Mesenteric fat pad (tissue), 1 donor: Measurements from ENCODE around the gene TAF4B. TPM values are rescaled to one million over a fixed set of nuclear protein-coding genes. Genes with fewer than 3 reads are reported as not detected.
"Not testable (repeated sequence)": the region's sequence is repeated elsewhere in the genome, so short reads cannot be mapped to it uniquely, and the experiment has no call there.

Experiments used
- DNase-seq: peaks from one replicate; pipeline ENCODE4 v3.0.0-alpha.2; 2020; ENCODE audit warnings: low spot score
- long read RNA-seq: library from polyadenylated mRNA; unstranded; transcript quantifications from one replicate; pipeline ENCODE4 v2.0.0, GENCODE V29; 2020
- total RNA-seq: library from RNA; stranded (reverse); fragmentation: NEBNext Ultra II Directional; extraction: Animal tissue kit (Norgen Biotek cat#: 25700); gene quantifications from one replicate; pipeline ENCODE4 v1.2.1, GENCODE V29; 2021
- donor health status: DM: yes; HTN: yes; CAD: no.

TAF4B gene, protein sequence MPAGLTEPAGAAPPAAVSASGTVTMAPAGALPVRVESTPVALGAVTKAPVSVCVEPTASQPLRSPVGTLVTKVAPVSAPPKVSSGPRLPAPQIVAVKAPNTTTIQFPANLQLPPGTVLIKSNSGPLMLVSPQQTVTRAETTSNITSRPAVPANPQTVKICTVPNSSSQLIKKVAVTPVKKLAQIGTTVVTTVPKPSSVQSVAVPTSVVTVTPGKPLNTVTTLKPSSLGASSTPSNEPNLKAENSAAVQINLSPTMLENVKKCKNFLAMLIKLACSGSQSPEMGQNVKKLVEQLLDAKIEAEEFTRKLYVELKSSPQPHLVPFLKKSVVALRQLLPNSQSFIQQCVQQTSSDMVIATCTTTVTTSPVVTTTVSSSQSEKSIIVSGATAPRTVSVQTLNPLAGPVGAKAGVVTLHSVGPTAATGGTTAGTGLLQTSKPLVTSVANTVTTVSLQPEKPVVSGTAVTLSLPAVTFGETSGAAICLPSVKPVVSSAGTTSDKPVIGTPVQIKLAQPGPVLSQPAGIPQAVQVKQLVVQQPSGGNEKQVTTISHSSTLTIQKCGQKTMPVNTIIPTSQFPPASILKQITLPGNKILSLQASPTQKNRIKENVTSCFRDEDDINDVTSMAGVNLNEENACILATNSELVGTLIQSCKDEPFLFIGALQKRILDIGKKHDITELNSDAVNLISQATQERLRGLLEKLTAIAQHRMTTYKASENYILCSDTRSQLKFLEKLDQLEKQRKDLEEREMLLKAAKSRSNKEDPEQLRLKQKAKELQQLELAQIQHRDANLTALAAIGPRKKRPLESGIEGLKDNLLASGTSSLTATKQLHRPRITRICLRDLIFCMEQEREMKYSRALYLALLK
- total RNA-seq, result 4.9 TPM
- long read RNA-seq, partial matches to known transcripts, result 1 of 5 reads
- long read RNA-seq, other reads (novel, unspliced or antisense), result 4 of 5 reads

DNA sequence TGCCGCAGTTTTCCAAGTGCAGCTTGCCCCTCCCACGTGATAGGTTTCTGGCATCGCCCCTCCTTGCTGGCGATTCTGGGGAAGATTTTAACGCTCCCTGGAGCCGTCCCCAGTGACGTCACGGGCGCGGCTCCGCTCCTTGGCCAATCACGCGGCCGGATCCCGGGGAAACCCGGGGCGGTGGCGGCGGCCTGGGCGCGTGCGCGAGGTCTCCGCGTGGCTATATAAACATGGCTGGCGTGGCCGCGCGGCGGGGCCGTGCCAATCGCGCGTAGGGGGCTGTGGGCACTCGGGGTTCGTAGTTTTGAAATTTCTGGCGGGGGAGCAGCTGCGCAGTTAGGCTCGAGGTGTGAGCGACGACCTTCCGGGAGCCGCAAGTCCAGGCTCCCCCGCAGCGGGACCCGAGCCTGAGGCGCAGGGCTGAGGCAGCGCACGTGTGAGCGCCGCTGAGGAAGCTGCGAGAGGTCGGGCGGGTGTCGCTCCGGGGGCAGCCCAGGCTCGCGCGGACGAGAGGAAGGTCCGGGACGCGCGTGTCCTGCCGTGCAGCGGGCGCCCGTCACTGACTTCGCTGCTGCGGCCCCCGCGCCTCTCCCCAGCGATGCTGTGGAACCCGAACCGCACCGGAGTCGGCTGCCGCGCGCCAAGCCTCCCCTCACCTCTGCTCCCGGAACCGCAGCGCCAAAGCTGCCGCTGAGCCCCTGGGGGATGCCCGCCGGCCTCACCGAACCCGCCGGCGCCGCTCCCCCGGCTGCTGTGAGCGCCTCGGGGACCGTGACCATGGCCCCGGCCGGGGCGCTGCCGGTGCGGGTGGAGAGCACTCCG, at the start of gene TAF4B:
TSS of gene TAF4B (plus strand) at position 217 of the 822 bp plus-strand sequence. CDS start at position 706, 489 bp downstream.
- peak; percentile 98 for DNase-seq

DNA sequence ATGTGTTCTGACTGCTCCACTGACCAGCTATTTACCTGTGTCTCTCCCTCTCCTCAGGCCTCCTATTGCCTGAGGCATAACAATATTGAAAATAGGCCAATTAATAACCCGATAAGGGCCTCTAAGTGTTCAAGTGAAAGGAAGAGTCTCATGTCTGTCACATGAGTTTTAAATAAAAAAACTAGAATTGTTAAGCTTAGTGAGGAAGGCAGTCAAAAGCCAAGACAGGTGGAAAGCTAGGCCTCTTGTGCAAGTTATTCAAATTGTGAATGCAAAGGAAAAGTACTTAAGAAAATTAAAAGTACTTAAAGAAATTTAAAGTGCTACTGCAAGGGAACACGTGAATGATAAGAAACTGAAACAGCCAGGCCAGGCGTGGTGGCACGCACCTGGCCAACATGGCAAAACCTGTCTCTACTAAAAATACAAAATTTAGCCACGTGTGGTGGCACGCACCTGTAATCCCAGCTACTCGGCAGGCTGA, 44.9 kb upstream of the TAF4B start:
- no peak for DNase-seq

DNA sequence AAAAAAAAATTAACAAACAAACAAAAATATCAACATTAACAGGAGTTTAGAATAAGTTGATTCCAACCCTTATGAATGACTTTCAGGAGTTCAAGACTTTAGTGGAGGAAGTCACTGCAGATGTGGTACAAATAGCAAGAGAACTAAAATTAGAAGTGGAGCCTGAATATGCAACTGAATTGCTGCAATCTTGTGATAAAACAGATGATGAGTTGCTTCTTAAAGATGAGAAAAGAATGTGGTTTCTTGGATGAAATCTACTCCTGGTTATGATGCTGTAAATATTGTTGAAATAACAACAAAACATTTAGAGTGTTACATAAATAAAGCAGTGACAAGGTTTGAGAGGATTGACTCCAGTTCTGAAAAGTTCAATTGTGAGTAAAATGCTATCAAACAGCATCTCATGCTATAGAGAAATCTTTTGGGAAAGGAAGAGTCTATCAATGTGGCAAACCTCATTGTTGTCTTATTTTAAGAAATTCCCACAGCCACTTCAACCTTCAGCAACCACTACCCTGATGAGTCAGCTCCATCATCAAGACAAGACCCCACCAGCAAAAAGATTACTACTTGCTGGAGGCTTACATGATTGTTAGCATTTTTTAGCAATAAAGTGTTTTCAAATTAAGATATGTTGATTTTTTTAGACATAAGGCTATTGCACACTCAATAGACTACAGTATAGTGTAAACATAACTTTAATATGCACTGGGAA, 42.7 kb upstream of the TAF4B start:
- DNase-seq, result no peak

DNA sequence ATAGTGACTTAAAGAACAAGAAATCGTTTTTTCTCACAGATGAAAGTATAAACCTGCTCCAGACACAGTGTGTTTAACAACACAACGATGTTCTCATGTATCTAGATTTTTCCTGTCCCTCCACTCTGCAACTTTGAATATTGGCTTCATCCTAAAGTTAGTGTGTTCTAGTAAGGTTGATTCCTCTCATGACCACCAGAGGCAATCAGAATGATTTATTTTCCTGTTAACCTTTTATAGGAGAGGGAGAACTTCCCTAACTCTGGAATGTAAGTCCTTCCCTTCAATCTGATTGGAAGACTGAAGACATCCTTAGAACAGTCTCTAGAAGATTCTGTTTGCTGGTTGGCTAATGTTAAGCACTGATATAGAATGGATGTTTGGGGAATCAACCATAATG, 41.0 kb upstream of the TAF4B start:
- no peak for DNase-seq

DNA sequence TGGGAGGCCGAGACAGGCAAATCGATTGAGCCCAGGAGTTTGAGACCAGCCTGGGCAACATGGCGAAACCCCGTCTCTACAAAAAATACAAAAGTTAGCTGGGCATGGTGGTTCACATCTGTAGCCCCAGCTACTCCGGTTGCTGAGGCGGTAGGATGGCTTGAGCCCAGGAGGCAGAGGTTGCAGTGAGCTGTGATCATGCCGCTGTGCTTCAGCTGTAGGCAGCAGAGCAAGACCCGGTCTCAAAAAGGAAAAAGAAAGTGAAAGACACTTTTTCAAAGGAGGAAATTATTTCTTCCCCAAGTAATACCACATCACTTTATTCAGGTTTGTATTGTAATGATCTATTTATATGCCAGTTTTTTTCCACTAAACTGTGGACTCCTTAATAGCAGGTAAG, 35.7 kb upstream of the TAF4B start:
- no peak for DNase-seq

DNA sequence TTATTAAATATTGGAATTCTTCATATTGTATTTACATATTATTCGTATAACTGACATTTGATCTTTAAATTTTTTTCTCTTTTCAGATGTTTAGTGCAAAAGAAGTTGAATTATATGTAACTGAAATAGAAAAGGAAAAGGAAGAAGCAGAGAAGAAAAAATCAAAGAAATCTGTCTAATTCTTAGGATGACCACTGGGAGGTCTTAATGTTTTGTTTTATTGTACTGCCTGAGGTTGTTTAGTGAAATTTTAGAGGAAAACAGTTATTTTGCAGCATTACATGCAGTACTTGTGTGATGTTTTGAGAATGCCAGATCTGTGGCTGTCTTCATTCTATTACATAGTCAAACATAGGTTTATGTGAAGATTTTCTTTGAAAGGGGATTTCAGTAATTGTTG, 34.0 kb upstream of the TAF4B start:
- DNase-seq, result no peak

DNA sequence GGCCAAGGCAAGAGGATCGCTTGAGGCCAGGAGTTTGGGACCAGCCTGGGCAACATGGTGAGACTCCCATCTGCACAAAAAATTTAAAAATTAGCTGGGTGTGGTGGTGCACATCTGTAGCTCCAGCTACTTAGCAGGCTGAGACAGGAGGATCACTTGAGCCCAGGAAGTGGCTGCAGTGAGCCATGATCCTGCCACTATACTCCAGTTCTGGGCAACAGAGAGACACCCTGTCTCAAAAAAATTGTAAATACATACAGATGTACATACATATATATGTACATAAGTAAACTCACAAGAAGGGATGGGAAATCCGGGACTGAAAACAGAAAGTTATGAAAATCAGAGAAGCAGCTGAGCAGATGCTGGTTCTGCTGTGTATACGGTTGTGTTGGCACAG, 29.6 kb upstream of the TAF4B start:
- DNase-seq, result no peak

DNA sequence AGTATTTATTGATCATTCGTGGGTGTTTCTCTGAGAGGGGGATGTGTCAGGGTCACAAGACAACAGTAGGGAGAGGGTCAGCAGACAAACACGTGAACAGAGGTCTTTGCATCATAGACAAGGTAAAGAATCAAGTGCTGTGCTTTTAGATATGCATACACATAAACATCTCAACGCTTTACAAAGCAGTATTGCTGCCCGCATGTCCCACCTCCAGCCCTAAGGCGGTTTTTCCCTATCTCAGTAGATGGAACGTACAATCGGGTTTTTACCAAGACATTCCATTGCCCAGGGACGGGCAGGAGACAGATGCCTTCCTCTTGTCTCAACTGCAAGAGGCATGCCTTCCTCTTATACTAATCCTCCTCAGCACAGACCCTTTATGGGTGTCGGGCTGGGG, 24.2 kb upstream of the TAF4B start:
- not testable (repeated sequence) for DNase-seq

DNA sequence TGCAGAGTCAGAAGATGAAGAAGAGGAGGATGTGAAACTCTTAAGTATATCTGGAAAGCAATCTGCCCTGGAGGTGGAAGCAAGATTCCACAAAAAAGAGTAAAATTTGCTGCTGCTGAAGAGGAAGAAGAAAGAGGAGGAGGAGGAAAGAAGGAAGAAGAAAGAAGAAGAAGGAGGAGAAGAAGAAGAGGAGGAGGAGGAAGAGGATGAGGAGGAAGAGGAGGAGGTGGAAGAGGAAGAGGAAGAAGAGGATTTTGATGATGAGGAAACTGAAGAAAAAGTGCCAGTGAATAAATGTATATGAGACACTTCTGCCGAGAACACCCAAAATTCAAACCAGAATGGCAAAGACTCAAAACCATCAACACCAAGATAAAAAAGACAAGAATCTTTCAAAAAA, 20.9 kb upstream of the TAF4B start:
- DNase-seq, result no peak

DNA sequence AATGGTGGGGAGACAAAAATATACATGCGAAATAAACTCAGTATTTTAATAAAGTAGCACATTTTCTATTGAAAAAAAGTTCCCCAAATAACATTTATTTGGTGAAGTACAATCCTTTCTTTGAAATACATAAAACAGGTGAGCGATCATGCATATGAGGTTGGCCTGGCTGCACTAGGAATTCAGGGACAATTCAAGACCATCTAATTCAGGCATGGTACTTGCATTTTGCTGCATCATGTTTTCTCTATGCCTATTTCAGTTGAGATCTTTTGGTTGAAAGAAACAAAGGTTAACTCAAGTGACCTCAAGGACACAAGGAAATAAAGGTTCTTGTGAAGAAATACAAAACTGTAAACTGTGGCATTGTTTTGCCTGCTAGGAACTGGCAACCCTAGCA, 19.8 kb upstream of the TAF4B start:
- DNase-seq, result no peak

DNA sequence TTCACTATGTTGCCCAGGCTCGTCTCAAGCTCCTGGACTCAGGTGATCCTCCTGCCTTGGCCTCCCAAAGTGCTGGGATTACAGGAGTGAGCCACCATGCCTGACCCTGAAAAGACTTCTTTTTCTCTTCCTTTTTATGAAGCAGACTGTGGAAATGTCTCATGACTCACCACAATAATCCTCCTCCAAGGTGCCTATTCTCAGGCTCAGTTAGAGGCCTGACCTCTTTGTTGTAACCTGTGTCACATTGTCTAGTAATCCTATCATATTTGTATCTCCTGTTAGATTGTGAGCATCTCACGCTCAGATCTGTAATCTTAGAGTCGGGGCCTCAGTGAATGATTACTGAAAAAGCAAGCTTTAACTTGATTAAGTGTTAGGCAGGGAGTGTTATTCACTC, 18.3 kb upstream of the TAF4B start:
- DNase-seq, result no peak

DNA sequence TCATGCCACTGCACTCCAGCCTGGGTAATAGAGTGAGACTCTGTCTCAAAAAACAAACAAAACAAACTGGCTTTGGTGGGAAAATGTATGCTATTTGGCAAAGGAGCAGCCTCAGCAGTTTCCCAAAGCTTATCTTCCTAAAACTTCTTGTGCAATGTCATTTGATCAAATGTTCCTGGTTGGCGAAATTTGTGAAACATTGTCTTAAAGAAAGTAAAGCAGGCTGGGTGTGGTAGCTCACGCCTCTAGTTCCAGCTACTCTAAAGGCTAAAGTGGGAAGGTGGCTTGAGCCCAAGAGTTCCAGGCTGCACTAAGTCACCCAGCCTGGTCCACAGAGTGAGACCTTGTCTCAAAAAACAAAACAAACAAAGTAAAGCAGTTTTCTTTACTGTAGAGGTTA, 17.3 kb upstream of the TAF4B start:
- no peak for DNase-seq

DNA sequence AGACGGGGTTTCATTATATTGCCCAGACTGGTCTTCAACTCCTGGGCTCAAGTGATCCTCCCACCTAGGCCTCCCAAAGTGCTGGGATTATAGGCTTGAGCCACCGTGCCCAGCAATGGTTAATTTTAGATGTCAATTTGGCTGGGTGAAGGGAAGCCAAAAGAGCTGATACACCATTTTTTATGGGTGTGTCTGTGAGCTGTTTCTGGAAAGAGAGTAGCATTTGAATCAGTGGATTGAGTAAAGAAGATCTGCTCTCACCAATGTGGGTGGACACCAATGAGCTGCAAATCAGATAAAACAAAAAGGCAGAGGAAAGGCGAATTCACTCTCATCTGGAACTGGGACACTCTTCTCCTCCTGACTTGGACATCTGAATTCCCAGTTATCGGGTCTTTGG, 16.1 kb upstream of the TAF4B start:
- DNase-seq, result no peak

DNA sequence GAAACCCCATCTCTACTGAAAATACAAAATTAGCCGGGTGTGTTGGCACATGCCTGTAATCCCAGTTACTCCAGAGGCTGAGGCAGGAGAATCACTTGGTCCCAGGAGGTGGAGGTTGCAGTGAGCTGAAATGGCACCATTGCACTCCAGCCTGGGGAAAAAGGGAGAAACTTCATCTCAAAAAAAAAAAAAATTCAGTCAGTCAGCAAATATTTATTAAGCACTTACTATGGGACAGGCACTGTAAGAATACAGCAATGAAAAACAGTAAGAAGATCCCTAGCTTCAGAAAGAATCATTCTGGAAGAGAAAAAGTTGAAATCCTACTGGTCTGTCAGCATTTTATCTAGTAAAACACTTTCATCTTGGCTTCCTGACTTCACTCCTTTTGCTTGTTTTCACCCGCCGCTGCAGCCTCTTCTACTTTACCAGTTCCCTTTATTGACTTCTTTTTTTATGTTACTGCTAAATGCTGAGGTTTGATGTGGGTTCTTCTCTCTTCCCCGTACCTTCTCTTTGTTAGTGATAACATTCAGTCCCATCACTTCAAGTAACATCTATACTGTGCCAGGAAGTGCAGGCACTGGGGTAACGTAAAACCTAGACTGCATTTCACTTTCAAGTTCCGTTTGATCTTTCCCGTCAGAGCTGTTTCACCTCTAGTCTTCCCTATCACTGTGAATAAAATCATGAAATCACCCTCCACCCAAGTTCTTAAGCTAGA, 10.8 kb upstream of the TAF4B start:
- no peak for DNase-seq

DNA sequence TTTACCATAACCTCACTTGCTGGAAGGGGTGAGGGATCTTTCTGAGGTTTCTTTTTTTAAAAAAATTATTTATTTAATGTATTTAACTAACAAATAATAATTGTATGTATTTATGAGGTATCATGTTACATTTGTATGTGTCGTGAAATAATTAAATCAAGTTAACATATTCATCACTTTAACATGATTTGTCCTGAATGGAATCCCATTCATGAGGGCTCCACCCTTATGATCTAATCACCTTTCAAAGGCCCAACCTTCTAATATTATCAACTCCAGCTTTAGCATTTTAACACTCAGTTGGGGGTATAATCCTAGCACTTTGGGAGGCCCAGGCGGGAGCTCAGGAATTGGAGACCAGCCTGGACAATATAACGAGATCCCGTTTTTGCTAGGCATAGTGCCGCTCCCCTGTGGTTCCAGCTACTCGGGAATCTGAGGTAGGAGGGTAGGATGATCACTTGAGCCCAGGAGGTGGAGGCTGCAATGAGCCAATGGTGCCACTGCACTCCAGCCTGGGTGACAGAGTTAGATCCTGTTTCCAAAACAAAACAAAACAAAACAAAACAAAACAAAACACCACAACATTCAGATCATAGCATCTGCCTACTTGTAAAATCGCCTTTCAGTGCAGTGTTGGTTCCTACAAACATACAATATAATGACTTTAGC, 1.1 kb upstream of the TAF4B start:
- no peak for DNase-seq

DNA sequence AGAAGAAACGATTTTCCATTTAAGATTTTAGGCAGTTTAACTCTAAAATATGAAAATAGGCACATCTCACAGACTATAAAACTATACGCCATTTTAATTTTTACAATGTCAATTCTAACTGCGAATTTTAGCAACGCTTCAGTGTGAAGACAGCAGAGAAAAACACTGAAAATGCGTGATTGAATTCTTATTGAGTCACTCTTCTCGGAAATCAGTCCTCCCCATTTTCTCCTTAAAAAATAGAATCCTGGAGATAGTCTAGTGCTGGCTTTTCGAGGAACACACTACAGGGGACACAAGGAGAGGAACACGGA, 373 bp upstream of the TAF4B start:
- DNase-seq, result no peak

DNA sequence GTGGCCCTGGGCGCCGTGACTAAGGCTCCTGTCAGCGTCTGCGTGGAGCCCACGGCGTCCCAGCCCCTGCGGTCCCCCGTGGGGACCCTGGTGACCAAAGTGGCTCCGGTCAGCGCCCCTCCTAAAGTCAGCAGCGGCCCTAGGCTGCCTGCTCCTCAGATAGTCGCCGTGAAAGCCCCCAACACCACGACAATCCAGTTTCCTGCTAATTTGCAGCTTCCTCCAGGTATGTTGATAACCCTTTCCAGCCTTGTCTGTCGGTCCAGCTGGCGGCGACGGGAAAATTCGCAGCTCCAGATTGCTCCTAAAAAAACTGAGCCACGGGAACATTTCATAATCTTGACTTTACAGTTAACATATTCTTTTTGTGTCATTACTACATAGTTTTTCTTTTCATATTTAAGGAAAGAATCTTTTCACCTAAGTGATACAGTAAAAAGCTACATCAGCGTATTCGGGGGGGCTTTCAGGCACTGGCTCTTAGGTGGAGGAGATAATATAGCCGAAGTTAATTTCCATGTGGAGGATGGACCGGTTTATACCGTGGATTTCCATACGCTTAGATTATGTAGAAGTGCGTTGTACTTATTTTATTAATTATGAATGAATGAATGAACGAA, 916 bp downstream of the TAF4B start:
- no peak for DNase-seq

DNA sequence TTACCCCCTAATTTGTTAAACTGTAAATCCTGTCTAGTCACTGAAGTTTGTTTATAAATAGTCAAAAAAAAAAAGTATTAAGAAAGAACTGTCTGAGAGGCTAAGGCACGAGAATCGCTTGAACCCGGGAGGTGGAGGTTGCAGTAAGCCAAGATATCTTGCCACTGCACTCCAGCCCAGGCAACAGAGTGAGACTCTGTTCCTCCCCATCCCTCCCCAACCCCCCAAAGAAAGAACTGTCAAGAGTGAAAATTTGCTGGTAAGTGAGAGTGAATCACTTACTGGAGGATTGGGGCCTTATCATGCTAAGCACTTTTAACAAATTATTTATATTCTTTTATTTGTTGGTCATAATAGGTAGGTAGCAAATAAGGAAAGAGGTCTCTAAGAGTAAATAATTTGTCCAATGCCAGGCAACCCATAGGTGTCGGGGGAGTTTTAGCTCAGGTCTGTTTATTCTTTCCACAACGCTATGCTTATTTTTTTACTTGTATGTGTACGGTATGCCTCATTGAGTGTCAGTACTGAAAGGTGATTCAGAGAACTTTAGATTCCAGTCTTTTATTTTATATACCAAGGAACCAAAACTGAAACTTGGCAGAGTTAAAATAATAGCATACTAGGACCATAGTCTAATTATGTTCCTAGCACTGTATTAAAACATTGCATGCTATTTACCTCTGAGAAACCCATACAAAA, 2.5 kb downstream of the TAF4B start:
- no peak for DNase-seq

DNA sequence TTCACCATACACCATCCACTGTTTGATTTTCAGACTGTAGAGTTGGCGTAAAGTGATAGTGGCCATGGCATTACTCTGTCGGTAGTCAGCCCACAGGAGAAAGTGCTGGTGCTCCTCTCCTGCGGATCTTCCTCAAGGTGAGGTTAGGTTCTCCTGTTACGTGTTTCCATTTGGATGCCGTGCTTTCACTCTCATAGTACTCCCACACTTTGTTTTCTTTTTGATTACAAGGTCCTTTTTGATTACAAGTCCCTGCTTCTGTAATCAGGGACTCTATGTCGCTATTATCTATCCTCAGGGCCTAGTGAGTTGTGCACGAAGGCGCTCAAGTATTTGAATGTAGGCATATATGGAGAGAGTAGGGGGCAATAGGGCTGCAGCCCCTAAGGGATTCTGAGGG, 4.3 kb downstream of the TAF4B start:
- DNase-seq, result no peak
